Activated CD8-positive, alpha-beta memory T cell treated with anti-CD3 and anti-CD28 coated beads for 36 hours (primary cell): Measurements from ENCODE around the gene PAQR4. TPM values are rescaled to one million over a fixed set of nuclear protein-coding genes. Genes with fewer than 3 reads are reported as not detected.

Experiments
- CTCF ChIA-PET: fragments of 350-600 bp; sonication (Branson Sonifier 250); formaldehyde crosslinking; loops from one replicate; lab custom pipeline; 2021; ENCODE audit warnings: antibody characterized with exemption; lab: Charles Lee
- POLR2A ChIA-PET: fragments of 350-600 bp; sonication (Branson Sonifier 250); formaldehyde crosslinking; loops from one replicate; lab custom pipeline; 2021; ENCODE audit warnings: antibody characterized with exemption; lab: Charles Lee
- total RNA-seq, 2 experiments: library from RNA; stranded (reverse); gene quantifications; one replicate each; pipeline ENCODE4 v1.2.3, GENCODE V29; 2021

Gene PAQR4
- total RNA-seq, 2 experiments from 2014 or later = 41.1 to 43.0 TPM

DNA sequence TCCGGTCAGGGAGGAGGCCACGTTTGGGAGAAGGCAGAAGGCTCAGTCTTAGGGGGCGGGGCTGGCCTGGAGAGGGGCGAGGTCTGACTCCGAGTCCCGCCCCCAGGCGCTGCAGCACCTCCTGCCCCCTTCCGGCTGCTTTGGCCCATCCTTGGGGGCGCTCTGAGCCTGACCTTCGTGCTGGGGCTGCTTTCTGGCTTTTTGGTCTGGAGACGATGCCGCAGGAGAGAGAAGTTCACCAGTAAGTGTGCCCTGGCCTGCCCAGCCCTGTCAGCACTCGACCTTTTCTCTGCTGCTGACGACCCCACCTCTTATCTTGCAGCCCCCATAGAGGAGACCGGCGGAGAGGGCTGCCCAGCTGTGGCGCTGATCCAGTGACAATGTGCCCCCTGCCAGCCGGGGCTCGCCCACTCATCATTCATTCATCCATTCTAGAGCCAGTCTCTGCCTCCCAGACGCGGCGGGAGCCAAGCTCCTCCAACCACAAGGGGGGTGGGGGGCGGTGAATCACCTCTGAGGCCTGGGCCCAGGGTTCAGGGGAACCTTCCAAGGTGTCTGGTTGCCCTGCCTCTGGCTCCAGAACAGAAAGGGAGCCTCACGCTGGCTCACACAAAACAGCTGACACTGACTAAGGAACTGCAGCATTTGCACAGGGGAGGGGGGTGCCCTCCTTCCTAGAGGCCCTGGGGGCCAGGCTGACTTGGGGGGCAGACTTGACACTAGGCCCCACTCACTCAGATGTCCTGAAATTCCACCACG is 52.5 kb downstream of the PAQR4 start:
- POLR2A ChIA-PET = interaction anchor here (0.7 to 1.1 kb wide), 2 partner anchors 10 to 18 kb away, joined by 3 to 7 read pairs; no protein-coding TSS in a partner anchor

DNA sequence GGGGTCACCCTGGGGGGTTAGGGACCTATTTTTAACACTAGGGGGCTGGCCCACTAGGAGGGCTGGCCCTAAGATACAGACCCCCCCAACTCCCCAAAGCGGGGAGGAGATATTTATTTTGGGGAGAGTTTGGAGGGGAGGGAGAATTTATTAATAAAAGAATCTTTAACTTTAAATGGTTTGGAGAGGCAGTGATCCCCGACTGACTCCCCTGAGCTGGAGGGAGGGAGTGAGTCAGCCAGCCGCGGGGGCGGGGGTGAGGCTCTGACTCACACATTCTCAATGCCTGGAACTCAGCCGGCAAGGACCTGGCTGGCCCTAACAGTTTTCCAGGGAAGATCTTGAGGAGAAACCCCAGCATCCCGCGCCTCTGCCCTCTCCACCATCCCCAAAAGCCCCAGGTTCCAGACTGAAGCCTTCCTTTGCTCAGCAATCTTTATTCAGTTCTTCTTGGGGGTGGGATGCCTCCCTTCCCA is 53.1 kb downstream of the PAQR4 start:
- POLR2A ChIA-PET = interaction anchor here (0.7 to 1.7 kb wide), 2 partner anchors 18 to 43 kb away, joined by 3 to 4 read pairs; partner anchors contain the start of gene IL32
- CTCF ChIA-PET = interaction anchor here (0.7 to 6.6 kb wide), 9 partner anchors 9 to 107 kb away, joined by 3 to 80 read pairs (median 6); a partner anchor contains a TSS

More for the DNA sequence above, 52.5 kb downstream of the PAQR4 start:
- CTCF ChIA-PET = interaction anchor here (0.5 to 6.6 kb wide), 9 partner anchors 10 to 107 kb away, joined by 3 to 80 read pairs (median 6); no protein-coding TSS in a partner anchor

DNA sequence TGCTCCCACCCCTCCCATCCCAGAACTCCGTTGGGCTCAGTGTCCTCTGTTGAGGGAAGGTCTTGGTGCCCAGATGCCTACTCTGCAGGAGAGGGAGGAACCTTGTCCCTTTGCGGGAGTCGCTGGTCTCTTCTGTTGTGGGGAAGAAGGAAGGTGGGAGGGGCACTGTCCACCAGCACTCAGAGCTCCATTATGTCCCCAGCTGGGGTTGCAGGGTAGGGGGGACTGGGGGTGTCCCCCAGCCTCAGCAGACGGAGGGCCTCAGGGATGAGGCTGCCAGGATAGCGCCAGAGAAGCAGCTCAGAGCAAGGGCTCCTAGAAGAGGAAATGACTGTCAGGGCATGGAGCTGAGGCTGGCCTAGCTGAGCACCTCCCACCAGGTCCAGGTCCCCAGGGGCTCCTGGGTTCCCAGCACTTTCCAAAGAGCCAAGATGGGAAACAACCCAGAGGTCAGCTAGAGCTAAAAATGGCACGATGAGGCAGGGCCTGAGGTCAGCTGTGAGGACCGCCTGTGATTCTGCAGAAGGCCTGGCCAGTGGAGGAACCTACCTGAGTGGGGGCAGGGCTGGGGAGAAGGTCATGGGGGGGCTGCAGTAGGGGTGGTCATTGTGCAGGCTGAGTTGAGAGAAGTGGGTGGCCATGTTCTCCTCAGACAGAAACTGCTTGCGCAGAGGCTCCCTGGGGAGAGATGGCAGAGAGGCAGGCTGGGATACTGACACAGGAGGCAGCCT is 53.7 kb downstream of the PAQR4 start:
- POLR2A ChIA-PET = interaction anchor here (0.9 to 1.7 kb wide), 3 partner anchors 43 to 53 kb away, joined by 3 to 4 read pairs (median 3); partner anchors contain the start of gene IL32

More for the DNA sequence above, 53.7 kb downstream of the PAQR4 start:
- CTCF ChIA-PET = interaction anchor here (0.7 to 6.6 kb wide), 8 partner anchors 8 to 139 kb away, joined by 3 to 80 read pairs (median 4); a partner anchor contains a TSS

Other genes with a start within 250 kb of the PAQR4 start
- 1 to 10 TPM; 1.3 to 1.4 TPM for gene PRSS27, start 249.1 kb upstream of the PAQR4 start, total RNA-seq
- 100 to 1,000 TPM; 513 to 521 TPM for gene SRRM2, start 216.7 kb upstream of the PAQR4 start, total RNA-seq
- 100 to 1,000 TPM; 305 to 307 TPM for gene ELOB, start 192.1 kb upstream of the PAQR4 start, total RNA-seq
- under 1 TPM; 0.13 TPM for gene PRSS33, start 181.8 kb upstream of the PAQR4 start, total RNA-seq
- not detected for gene PRSS41, start 170.9 kb upstream of the PAQR4 start, total RNA-seq
- gene PRSS21, start 152.1 kb upstream of the PAQR4 start, total RNA-seq = 10 to 100 TPM; 10.5 to 11.1 TPM
- gene ZG16B, start 139.0 kb upstream of the PAQR4 start, total RNA-seq = under 1 TPM; 0.63 to 0.71 TPM
- gene PRSS22, start 111.2 kb upstream of the PAQR4 start, total RNA-seq = not detected
- gene FLYWCH2, start 86.1 kb upstream of the PAQR4 start, total RNA-seq = 10 to 100 TPM; 24.4 to 27.1 TPM
- gene FLYWCH1, start 57.4 kb upstream of the PAQR4 start, total RNA-seq = 10 to 100 TPM; 33.2 to 34.4 TPM
- gene KREMEN2, start 5.1 kb upstream of the PAQR4 start, total RNA-seq = under 1 TPM in 1 of 2 experiments, not detected in 1; 0.08 TPM
- 100 to 1,000 TPM; 135 TPM for gene PKMYT1, start 11.1 kb downstream of the PAQR4 start, total RNA-seq
- not detected for gene CLDN9, start 43.6 kb downstream of the PAQR4 start, total RNA-seq
- not detected for gene CLDN6, start 48.8 kb downstream of the PAQR4 start, total RNA-seq
- gene TNFRSF12A, start 51.0 kb downstream of the PAQR4 start, total RNA-seq = 1 to 10 TPM; 4.3 to 4.6 TPM
- gene HCFC1R1, start 54.6 kb downstream of the PAQR4 start, total RNA-seq = 10 to 100 TPM; 27.5 to 28.5 TPM
- 10 to 100 TPM; 54.7 to 56.8 TPM for gene THOC6, start 54.7 kb downstream of the PAQR4 start, total RNA-seq
- under 1 TPM; 0.11 to 0.17 TPM for gene BICDL2, start 67.6 kb downstream of the PAQR4 start, total RNA-seq
- 1 to 10 TPM; 1.3 to 2.2 TPM for gene MMP25, start 77.2 kb downstream of the PAQR4 start, total RNA-seq
- gene IL32, start 96.3 kb downstream of the PAQR4 start, total RNA-seq = 1,000 to 10,000 TPM; 1,098 to 1,123 TPM
- not detected for gene ZSCAN10, start 129.9 kb downstream of the PAQR4 start, total RNA-seq
- under 1 TPM in 1 of 2 experiments, not detected in 1; 0.23 TPM for gene ZNF205, start 143.2 kb downstream of the PAQR4 start, total RNA-seq
- gene ZNF213, start 165.7 kb downstream of the PAQR4 start, total RNA-seq = 1 to 10 TPM; 8.6 to 9.2 TPM
- gene OR1F1, start 218.9 kb downstream of the PAQR4 start, total RNA-seq = not detected